ENCODE data around the gene NCOA1.
A peak's percentile ranks its signal among the peaks of the same experiment; 100 is the strongest.
"Not testable (repeated sequence)": the region's sequence is repeated elsewhere in the genome, so short reads cannot be mapped to it uniquely, and the experiment has no call there.

NCOA1 gene

DNA sequence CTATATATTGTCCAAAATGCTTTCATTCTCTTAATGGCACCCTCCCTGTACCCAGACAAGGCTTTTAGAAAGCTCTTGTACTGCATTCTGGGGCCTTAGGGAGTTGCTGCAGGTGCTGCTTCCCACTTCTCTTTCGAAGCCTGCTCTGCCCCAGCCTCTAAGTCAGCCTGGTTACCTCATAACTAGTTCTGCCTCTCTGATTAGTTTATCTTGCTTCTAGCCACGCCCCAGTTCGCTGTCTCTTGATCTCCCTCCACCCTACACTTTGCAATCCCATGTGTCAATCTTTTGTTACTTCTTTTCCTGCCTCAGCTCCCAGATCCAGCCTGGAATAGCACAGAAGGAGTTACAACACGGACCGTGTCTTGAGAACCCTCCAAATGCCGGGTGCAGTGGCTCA lies 13.8 kb upstream of the NCOA1 start:
- DNase-seq, result no peak

DNA sequence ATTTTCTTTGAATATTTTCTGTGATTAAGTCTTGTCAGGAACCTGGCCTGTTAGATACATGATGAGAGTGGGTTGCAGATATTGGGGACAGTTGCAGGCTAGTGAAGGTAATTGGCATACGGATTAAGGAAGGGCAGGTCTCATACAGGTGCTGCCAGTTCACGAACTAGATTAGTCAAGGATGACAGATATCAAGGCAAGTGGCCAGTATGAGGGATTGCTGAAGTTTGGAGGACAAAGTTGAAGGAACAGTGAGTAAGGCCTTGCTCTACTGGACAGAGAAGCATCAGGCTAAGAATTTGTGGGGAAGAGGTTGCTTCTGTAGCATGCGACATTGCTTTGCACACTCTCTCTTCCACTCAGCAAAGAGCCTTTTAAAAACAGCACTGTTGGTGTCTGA lies 12.8 kb upstream of the NCOA1 start:
- DNase-seq, result no peak

DNA sequence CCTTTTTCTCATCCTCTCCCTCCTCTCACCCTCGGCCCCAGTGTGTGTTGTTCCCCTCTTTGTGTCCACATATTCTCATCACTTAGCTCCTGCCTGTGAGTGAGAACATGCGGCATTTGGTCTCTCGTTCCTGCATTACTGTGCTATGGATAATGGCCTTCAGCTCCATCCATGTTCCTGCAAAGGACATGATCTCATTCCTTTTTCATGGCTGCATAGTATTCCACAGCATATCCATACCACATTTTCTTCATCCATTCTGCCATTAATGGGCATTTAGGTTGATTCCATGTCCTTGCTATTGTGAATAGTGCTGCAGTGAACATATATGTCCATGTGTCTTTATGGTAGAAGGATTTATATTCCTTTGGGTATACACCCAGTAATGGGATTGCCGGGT lies 10.8 kb upstream of the NCOA1 start:
- DNase-seq, result no peak

DNA sequence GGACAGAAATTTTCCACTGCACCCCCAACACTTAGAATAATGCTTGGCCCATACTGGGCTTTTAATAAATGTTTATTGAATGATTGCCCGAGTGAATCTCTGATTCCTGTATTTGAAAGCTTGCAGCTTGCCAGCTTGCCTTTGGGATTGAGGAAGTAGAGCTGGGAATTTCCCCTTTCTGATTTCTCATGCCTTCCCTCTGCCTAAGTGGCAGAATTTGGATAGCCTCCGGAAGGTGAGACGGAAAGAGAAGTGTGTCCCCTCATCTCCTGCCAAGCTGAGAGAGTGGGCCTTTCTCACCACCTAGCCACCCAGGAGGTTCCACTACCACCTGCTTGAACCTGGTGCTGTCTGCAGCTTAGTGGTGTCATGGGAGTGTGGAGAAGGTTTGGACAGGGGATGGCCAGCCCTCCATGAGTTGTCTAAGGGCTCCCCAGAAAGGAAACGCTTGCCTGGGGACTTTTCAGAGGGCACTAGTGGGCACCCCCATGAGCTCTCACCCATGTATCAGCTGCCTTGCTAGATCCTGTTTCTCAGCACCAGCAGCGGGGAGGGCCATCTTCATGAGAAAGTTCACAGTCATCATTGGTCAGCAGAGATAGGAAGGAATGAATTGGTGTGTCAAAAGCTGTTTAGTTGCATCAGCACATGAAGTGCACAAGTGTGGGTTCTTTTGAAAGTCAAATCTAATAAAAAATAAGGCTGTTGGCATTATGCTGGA lies 8.6 kb upstream of the NCOA1 start:
- DNase-seq, result no peak

DNA sequence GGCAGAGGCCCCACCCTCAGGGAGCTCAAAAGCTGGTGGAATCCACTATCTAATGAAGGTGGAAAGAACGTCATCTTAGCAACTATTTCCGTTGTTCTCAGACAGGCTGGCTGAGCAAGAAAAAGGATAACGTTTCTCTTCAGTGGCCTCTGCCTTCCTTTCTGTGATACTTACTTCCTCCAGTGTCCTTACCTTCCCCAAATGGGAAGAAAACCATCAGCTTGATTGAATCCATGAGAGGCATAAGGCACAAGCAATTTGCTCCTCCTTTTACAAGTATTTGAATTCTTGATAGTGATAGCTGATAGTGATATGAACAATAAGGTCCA lies 8.1 kb upstream of the NCOA1 start:
- DNase-seq, result no peak

DNA sequence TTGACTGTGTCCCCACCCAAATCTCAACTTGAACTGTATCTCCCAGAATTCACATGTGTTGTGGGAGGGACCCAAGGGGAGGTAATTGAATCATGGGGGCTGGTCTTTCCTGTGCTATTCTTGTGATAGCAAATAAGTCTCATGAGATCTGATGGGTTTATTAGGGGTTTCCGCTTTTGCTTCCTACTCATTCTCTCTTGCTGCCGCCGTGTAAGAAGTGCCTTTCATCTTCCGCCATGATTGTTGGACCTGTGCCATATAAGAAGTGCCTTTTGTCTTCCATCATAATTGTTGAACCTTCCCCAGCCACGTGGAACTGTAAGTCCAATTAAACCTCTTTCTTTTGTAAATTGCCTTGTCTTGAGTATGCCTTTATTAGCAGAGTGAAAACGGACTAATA lies 6.4 kb upstream of the NCOA1 start:
- DNase-seq, result not testable (repeated sequence)

DNA sequence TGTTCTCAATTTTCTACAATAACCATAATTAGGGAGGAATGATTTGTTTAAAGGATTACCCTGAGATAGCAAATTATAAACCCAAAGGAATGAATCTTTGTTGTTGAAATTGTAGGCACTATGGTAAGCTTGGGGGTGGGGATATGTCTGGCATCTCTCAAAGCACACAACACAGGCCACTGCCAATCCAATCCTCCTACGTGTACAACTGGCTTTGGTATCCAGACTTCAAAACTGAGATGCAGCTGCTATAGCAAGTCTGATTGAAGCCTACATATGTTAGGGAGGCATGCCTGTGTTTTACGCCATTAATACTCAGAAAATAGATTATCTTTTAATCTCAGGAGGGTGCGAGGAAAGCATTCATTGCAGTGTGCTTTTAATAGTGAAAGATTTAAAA lies 5.9 kb upstream of the NCOA1 start:
- no peak for DNase-seq

DNA sequence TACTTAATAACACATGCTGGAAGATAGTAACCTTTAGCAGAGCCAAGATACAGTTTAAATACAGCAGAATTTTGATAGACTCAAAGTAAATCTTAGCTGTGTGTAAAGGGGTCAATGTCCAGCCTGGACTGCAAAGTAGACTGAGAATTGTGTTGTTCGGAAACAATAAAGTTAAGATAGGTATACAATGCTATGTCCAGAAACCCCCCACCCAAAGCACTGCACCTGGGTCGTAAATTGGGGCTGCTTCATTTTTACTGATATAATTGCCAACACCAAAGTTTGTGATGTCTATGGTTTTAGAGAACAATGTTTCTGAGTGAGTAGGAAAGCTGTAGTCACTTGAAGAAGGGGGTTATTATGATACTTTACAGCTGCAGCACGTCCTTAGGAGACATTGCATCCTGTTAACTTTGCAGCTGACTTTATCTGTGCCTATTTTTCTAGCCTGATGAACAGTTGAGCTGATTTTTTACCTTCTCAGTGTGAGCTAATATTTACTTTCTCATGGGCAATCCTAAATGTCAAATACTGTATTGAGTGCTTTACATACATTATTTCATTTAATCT lies 4.3 kb upstream of the NCOA1 start:
- no peak for DNase-seq

DNA sequence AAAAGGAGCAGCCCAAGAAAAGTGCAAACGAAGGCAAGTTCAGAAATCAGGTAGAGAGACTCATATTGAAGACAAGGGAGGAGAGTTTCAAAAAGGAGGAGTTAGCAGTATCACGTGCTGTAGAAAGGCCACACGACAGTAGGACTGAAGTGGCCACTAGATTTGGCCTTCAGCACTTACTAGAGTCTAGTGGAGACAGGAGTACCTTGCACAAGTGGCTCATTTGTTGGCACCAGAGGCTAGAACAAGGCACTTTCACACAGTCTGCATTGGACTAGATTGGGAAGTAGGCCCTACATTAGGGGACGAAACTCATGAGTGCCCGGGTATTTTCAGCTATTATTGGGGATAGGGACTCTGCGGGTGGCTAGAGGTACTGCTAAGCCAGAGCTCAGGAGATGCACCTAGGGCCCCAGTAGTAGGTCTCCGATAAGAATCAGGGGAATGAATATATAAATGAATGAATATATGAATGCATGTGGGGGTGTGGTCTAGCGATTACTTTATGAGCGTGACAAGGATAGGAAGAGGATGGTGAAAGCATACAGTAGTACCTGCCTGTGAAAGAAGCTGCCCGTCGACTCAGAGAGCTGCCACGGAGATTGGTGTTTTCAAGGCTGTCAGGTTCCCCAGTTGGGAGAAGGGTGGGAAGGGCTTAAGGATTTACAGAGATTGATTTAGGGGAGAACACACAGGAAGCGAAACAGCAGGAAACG lies 1.4 kb upstream of the NCOA1 start:
- DNase-seq, result peak in 1 of 2 donors; percentile 10

DNA sequence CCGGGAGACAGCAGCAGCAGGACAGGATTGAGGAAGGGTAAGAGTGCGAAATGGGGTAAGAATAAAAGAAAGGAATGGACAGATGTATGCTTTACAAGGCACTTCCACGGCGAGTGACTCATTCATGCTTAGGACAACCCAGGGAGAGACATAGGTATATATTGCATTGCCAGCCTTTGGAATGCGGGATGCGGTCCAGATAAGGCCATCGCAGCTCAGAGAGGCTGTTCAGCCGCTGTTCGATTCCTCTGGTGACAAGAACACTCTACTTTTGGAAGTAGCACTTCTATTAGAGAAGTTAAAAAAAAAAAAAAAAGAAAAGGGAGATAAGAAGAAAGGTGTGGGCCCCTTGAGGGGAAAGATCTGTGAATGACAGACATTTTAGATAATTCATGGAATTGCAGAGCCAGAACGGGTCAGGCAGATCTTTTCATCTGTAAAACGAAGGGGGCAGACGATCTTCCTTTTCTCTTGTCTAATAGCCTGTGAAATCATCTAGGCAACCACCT lies 819 bp upstream of the NCOA1 start:
- peak; percentile 18 to 21 for DNase-seq

DNA sequence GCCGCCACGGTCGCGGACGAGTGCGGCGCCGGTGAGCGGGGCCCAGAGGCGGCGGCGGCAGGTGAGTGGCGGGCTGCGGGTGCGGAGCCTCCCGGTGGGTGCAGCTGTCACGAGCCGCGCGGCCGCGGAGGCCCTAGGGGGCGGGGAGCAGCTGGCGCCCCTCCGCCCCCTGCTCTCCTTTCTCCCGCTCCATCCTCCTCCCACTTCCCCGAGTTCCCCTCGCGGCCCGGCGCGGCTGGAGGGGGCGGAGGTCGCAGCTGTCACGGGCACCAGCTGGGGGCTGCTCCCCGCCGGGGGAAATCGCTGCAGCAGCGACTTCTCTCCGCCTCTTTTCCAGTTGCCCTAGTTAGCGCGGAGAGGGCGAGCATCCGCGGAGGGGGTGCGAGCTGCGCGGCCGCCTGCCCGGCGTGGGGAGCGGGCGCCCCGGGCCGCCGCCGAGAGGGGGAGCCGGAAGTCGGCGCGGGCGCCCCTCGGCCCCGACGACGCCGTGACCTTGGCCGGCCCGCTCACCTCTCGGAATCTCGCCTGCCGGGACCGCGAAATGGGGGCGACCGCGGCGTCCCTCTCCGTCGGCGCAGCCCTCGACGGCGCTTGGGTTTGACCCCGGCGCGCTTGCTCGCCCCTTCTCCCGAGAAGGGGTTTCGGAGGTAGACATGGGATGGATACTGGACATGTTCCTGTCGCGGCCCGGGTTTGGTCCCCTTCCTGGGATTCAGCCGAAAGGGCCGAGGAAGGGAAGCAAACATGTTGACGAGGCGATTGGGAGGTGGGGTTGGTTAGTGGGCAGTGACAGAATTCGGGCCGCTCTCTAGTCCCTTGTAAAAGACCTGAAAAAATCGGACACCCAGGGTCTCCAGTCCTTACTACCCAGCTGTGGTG lies 727 bp downstream of the NCOA1 start:
- peak; percentile 59 to 66 for DNase-seq

DNA sequence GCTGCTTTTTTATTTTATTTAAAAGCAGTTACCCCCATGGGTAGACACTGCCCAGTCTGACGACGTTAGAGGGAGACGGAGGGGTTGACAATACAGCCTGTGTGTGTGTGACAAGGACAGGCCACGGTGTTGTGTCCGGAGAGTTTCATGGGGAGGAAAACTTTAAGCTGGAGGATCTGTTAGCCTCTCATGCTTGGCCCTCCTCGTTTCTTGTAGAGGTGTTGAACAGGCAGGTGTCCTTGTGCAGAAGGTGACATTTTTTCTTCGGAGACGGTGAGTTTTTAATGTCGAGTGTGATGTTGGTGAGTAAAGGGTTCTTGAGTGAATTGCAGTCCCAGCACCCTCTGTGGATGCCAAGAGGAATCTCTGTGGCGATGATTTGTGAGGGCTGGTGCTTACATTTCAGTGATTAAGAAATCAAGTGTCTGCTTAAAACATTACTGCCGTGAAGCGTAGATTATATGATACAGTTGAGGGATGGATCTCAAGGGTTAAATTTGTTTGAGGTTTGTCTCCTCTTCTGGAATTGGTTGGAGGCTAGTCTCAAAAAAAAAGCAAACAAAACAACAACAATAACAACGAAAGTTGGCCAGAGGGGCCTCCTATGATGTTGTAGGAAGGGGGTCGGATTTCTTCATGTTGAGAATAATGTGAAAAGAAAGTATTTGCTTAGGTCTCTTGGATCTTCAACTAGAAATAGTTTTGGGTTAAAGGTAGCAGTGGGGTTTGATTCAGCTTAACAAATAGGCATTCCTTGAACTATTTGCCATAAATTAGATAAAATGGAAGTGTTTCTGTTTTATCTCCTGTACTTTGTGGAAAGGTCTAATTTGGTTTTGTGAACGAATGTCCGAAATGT lies 1.6 kb downstream of the NCOA1 start:
- DNase-seq, result peak; percentile 9 to 20

DNA sequence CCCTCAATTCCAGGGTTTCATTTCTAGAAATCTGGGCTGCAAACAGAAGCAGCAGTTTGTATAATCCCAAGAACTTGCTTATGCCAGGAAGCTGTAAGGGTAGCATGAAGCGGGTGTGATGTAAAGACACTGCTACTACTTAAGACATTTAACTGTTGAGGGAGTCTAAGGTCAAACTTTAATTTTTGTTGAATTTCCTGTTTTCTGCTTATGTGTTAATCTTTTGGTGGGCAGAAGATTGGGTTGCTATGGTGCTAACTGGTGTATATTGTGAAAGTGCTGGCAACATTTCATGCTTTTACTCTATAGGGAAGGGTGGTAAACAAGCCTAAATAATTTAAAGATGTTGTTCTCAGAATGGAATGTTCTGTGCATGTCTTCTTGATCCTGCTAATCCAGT lies 2.7 kb downstream of the NCOA1 start:
- no peak for DNase-seq

DNA sequence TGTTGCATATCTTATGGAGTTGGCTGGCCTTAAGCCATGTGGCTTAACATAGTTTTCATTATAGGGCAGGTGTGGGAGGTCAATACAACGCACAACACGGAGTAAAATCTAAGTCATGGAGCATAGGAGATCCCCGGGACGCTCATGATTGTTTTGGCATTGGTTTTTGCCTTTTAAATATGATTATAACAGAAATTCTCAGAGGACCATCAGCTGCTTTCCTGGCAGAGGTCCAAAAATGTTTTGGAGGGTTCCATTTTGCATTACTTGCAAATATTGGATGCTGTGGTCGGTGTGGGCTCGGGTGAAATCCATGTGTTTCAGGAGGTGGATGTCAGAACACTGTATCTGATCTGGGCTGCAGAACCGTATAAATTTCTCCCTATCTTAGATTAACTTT lies 3.4 kb downstream of the NCOA1 start:
- DNase-seq, result no peak

DNA sequence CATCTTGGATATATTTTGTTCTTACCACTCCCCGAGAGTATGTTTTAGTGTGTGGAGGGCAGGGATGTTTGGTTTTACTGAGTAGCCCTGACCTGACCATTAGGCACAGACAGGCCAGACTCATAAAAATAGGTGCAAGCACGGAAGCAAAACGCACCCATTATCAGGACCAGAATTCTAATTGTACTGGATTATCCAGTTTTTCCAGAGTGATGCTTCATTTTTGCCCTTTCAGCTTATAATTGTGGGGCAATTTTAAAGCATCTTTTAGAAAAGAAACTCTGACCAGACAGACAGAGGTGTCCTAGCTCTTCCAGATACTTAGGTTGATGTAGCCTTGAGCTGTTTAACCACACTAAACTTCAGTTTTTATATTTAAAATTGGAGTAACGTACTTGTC lies 4.4 kb downstream of the NCOA1 start:
- DNase-seq, result no peak

DNA sequence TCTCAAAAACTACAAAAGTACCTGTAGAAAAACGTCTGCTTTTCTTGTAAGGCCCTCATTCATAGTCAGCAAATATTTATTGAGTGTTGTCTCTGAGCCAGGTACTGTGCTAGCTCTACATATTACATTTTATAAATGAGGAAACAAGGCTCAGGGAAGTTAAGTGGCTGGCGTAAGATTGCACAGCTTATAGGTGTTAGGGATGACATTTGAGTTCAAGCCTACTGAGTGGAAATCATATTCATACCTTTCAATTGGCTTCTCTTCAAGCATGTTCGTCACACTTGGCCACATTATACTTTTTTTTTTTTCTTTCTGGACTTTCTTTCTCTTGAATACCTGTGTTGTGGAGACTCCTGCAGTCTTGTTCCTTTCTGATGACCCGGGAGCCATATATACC lies 5.9 kb downstream of the NCOA1 start:
- DNase-seq, result no peak

DNA sequence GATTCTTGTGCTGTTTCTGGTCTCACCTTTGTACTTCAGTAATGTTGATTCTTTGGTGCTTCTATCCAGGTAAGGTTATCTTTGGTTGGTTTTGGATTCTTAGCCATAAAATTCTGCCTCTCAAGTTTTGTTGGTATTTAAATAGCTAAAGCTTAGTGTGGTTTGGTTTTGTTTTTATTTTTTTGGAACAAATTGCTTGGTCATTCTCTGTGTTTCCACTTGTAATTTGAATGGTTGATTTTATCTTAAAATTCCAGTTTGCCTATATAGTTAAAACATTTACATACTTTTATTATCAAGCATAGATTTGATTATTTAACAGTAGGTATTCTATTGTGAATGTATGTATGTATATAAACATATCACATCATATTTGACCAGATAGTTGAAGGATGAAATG lies 6.6 kb downstream of the NCOA1 start:
- DNase-seq, result no peak

DNA sequence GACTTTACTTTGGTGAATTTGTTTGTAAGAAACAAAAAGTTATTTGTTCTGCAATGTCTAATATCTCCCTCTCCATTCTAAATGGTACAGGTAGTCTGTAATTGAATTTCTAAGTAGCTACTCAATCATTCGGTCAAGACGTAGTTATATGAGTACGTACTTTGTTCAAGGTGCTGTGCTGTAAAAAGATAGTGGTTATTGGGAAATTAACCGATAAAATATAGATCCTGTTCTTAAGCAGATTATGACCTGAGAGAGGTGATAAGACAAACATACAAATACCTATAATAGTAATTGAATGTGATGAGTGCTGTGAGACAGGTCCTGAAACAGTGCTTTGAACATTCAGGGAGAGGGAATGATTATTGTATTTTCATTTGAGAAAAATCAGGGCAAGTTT lies 7.1 kb downstream of the NCOA1 start:
- DNase-seq, result no peak

DNA sequence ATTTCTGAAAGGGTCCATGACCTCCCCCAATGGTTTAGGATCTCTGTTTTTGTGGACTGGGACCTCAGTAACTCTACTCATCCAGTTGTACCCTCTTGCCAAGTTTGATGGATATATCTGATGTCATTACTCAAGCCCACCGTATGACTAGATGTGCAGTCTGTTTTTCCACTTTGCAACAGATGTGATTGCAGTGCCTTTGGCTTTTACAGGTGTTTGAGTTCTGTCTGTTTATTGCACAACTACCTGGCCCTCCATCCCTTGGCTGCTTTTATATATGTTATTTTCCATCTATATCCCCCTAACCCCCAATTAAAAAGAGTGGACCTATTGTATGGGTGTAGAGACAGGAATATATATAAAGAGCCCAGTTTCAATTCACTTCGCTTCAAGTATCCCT lies 10.8 kb downstream of the NCOA1 start:
- DNase-seq, result no peak

DNA sequence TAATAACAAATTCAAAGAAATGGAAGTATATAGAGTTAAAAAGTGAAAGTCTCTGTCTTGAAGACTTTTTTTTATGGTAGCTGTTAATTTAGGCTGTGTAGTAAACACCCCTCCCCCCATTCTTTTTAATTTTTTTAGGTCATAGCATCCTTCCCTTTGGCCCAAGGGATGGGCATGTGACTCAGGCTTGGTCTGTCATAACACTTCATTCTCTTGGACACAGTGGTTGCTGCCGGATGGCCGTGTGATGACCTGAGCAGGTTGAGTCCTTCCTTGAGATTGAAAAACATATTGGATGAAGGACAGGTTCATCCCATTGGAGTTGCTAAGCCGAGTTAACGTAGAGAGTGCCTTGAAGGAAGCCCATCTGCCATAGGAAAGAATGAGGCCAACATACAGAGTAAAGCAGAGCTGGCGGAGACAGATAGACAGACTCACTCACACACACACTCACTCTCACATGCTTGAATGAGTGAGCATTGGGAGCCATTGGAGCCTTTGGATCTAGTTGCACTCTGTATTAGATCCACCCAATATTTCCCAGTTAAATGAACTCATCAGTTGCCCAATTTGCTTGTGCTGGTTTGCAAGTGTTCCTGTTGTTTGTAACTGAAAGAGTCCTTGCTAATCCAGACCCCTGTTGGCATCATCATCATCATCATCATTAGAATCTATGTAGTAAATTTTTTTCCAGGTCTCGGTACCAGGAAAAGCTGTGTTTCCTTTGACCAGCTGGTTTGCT lies 14.7 kb downstream of the NCOA1 start:
- no peak for DNase-seq

DNA sequence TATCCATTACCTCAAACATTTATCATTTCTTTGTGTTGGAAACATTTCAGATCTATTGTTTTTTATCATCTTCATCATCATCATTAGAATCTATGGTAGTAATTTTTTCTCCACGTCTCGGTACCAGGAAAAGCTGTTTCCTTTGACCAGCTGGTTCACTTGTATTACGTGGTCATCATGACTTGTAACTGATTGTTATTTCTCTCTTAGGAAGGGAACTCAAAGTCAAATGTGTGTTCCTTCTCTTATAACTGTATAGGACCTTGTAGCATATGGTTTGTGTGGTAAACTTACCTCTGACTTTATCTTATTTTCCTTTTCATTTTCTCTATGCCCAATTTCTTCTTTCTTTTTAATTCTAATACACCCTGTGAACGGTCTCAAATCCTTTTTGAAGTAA lies 16.5 kb downstream of the NCOA1 start:
- no peak for DNase-seq

DNA sequence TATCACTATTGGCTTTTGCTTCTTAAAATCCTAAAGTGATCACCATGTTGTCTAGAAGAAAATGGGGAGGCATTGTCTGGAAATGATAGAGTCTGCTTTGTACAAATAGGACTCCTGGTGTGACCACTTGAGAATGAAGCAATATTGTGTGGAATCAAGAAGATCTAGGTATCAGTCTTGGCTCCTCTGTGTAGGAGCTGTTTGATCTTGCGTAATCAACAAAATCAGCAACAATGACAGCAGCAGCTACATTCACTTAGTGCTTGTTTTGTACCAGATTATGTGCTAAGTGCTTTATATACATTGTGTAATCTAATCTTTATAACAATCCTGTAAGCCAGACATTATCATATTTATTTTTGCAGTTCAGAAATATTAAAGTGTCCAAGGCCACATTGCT lies 17.8 kb downstream of the NCOA1 start:
- DNase-seq, result no peak
